GM18520 (cell line): Measurements from ENCODE around the gene ABHD2.

Experiments used
- ATAC-seq: cut with Tn5 transposase; IDR thresholded peaks from one replicate; pipeline ENCODE4 v1.9.1; 2021; ENCODE audit not compliant: unreplicated experiment

Gene ABHD2

DNA sequence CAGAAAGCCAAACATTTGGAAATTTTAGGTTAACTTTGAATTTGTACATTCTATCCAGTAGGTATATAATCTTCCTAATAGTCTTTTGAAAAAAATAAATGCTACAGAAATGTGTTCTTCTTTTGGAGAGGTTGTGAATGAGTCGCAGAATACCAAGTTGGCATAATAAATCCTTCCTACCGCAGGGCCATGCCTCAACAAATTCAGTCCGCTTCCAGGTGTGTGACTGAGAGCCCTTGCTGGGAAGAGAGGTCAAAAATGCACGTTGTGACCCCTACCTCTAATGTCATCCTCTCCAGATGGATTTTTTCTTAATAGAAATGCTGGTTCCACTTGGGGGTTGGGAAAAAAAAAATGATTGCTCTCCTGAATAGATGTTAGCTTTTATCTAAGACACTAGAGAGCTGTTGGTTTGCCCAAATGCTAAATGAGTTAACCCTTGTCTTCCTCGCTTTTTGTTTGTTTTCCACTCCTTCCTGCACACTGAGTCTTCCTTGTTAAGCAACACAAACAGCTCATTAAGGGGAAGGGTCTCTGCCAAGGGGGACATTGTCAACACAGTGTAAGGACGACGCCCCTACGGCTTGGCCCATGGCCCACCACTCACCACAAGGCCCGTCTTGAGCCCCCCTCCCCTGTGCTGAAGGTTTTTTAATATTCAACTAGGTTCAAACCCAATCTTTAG, 99.2 kb downstream of the ABHD2 start:
- ATAC-seq: no peak

- ATAC-seq: no peak
These were observed 99.8 kb downstream of the ABHD2 start for GRCh38 chr15:89187986-89188514.

- ATAC-seq: no peak
These were observed 103.9 kb downstream of the ABHD2 start for GRCh38 chr15:89192136-89192535.

GRCh38 chr15:89192766-89193165, 104.5 kb downstream of the ABHD2 start:
- ATAC-seq: no peak

DNA sequence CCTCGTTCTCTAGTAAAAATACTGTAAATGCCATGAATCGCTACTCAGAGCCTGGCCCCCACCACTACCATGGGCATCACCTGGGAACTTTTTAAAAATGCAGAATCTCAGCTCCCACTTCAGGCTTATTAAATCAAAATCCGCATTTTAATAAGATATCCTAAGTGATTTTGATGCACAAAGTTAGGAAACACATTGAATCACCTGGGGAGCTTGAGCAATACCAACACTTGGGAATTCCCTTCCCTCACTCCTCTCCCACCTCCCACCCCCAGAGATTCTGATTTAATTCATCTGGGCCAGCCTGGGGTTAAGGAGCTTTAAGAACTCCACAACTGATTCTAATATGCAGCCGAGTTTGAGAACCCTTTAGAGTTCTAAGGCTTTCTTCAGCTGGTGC, 106.4 kb downstream of the ABHD2 start:
- no peak for ATAC-seq

DNA sequence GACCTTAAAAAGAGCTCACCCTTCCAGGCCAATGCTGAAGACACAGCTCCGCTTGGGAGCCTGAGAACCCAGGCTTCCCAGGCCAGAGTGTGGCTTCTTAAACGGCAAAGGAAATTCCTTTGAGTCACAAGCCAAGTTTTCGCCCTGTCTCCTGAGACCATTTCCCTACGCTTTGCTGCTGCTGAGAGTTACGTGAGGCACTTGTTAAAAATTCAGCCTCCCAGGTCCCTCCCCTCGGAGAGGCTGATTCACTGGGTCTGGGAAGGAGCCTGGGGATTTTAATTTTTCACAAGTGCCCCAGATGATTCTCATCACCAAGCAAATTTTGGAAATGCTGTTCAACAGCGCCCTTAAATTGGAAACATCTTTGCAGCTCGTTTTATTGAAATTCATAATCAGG, 107.6 kb downstream of the ABHD2 start:
- ATAC-seq: no peak

DNA sequence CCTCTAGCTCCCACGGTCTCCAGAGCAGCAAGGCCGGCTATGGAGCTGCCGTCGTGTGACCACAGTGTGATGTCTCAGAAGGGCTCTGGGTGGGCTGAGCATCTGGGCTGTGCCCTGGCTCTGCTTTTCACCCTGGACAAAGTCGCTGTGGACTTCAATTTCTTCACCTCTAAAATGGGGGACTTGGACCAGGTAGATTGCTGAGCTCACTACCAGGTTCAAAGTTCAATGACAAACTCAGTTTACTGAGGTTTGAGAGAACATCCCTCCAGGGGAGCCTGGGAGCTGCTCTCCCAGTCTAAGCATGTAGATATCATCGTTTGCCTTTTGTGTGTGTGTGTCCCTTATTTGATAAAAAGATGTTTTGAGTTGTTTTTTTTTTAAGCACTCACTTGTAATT, 108.0 kb downstream of the ABHD2 start:
- ATAC-seq: no peak

DNA sequence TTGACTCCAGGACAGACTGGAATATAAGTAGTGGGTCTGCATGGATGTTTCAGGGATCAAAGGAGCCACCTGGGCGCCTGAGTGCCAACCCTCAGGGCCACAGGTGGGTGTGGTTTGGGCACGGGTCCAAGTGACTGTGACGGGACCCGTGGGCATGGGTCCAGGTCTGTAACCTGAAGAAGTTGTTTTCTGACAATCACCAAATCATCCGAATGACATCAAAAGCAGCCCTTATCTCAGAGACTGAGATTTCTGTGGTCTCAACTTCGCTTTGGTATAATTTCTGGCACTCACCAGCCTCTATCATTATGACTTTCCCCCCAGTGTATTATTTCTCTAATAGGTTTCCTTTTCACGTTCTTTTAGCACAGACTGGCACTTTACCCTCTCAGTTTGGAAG, 108.7 kb downstream of the ABHD2 start:
- ATAC-seq: no peak

GRCh38 chr15:89197503-89197971, 109.3 kb downstream of the ABHD2 start:
- ATAC-seq: no peak

- ATAC-seq: no peak
These were observed 109.9 kb downstream of the ABHD2 start for GRCh38 chr15:89198196-89198595.

DNA sequence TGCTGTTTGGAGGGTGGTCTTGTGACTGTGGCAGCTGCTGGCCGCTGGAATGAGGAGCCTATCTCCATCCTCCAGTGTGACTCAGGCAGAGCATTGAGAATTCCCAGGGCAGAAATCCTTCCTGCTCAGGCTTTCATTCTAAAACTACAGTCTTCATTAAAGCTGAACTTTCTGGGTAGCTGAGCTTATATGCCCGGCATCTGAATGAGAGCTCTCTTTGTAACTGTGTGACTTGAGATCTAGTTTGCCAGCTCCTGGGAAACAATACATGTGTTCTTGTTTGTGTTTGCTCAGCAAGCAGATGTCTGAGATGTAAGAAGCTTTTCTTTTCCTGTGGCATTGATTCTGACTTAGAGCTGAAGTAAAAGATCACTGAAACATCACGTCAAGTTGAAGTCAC, 110.7 kb downstream of the ABHD2 start:
- ATAC-seq: no peak

DNA sequence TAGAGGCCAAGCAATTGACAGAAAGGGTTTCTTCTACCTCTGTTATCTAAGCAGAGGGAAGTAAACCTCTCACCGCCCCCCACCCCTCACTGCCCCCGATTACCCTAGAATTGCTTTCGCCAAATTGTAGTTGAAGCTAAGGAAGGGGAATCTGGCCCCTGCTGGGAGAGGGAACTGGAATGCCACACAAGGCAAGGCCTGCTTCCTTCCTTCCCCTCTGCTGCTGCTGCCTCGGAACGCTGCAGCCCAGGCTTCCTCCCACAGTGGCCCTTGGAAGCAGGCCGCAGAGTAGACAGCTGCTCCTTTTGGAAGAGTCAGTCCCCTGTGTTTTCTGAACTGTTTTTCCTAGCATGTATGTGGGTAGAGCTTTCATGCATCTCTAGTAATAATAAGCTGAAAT, 111.5 kb downstream of the ABHD2 start:
- ATAC-seq: no peak

GRCh38 chr15:89200182-89200581, 111.9 kb downstream of the ABHD2 start:
- ATAC-seq: no peak

DNA sequence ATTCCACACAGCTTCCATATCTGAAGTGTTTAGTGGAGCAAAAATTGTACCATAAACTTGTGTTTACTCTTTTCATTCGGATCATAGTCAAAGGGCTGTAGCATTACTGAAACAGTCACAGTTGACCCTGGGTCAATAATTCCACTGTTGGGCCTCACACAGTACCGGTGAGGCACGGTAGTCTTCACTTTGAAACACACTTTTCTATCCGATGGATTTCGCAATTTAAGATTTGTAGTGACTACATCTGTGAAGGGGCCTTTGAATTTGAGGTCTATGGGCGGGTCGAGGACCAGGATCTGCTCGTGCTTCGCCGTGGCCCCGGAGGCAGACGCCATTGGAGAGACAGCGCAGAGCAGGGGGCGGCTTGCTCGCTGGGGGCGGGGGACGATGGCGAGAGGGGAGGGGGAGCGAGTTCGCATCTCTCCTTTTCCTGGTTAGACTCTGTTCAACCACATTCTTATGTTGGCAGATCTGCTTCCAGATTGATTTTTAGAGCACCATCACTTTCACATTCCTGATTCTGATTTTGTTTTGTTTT, 113.3 kb downstream of the ABHD2 start:
- ATAC-seq: no peak

DNA sequence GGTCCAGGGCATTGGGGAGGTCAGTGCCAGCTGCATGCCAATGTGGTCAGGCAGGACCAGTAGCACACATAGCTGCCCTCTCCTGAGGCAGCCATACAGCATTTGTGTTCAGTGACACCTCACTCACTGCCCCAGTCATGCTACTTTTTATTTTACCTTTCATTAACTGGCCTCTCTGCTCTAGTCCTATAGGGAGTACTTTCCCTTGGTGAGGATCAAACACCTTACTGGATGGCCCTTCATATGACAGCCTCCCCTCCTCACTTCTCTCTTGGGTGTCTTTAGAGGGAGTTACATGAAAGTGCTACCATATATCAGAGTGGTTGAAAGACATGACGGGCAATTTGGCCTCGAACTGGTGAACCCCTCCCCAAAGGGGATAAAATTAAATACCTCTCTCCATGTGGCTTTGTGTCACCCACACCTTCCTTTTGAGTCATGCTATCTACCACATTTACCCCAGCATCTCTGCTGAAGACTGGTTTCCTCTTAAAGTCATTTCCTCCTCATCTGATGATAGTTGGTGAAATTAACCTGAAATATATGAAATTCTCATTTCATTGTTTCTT, 115.5 kb downstream of the ABHD2 start:
- no peak for ATAC-seq

DNA sequence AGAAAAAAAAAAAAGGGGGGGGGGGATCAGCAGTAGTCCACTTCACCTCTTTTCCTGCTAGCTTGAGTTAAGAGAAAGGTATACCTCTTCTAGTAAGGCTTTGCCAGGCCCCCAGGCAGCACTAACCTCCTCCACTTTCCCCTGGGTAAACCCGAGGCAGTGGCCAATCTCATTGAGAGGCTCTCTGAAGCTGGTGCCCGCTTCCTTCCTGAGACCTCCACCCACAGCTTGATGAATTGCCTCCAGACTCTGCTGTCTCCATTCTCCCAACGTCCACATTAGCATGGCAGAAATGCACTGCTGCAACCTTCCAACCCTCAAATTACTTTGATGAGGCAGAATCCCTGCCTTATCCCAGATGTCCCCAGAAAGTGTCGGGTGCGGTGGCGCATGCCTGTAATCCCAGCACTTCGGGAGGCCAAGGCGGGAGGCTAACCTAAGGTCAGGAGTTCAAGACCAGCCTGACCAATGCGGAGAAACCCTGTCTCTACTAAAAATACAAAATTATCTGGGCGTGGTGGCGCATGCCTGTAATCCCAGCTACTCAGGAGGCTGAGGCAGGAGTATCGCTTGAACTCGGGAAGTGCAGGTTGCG, 117.8 kb downstream of the ABHD2 start:
- no peak for ATAC-seq

- ATAC-seq: no peak
These were observed 118.7 kb downstream of the ABHD2 start for GRCh38 chr15:89206908-89207331.

- no peak for ATAC-seq
These were observed 120.0 kb downstream of the ABHD2 start for GRCh38 chr15:89208256-89208655.

DNA sequence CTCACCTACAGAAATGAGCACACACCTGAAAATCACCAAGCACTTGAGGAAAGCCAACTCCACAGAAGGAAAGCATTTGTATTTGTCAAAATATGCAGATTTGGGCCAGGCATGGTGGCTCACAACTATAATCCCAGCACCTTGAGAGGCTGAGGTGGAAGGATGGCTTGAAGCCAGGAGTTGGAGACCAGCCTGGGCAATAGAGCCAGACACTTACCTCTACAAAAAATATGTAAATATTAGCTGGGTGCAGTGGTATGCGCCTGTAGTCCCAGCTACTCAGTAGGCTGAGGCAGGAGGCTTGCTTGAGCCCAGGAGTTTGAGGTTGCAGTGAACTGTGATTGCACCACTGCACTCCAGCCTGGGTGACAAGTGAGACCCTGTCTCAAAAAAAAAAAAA, 120.8 kb downstream of the ABHD2 start:
- ATAC-seq: no peak

DNA sequence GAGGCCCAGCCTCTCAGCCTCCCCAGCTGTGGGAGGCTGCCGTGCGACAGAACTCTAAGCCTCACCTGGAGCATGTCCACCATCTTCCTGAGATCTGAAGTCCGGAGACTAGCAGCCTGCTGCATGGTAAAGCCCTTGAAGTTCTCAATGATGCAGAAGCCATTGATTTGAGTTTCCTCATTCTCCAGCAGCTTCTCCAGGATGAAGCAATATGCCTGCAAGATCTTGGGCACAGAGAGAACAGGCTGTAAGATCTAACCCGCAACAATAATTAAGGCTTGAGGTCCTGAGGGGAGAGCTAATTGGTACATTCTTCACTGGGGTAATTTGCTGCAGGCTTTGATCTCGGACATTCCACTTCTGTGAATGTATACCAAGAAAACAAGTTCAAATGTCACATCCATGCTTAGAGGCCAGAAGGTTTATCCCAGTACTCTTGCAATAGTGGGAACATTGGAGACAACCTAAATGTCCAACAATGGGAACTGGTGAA, 123.5 kb downstream of the ABHD2 start:
- no peak for ATAC-seq

DNA sequence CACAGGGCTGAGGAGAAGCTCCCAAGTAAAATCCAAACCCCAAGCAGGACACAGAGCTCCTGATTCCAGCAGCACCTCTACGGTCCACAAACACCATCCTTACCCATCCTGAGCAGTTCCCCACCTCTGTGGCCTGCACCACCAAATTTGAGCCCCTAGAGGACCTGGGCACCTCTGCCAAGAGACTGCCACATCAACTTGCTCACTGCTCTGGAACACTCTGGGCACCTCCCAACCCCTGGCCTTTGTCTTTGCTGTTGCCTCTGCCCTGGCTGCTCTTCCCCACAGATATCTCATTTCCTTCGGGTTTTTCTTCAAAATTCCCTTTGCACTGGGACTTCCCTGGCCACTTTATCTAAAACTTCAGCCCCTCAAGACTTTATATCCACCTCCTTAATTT, 127.4 kb downstream of the ABHD2 start:
- ATAC-seq: no peak

DNA sequence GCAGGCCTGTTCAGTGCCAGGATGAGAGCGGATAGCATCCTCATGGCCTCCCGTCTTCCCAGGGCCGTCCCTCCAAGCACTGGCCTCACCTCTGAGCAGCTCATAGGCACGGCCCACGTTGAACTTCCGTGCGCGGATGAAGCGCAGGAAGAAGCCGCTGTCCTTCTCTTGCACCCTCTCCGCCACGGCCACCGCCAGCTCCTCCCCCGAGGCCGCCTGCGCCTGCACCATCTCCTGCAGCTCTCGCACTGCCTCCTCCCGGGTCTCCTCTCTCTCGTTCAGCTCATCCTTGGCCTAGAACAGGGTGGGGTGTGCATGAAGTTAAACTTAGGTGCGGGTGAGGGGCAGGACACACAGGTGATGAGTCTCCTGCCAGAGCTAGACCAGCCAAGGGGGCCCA, 128.8 kb downstream of the ABHD2 start:
- no peak for ATAC-seq
